Dermis blood vessel endothelial cell (primary cell): ENCODE data around the gene TLE6. TPM values are rescaled to one million over a fixed set of nuclear protein-coding genes. Genes with fewer than 3 reads are reported as not detected.
"Not testable (repeated sequence)": the region's sequence is repeated elsewhere in the genome, so short reads cannot be mapped to it uniquely, and the experiment has no call there.

Experiments used
- DNase-seq: peaks from one replicate; pipeline ENCODE4 v3.0.0; 2010
- total RNA-seq: library from RNA; depleted of rRNA; stranded (reverse); fragments of >200 nt; gene quantifications from 2 replicates; pipeline ENCODE4 v1.2.3, GENCODE V29; 2014

The TLE6 gene
- total RNA-seq, result 2.0 and 2.7 TPM in 2 replicates

DNA sequence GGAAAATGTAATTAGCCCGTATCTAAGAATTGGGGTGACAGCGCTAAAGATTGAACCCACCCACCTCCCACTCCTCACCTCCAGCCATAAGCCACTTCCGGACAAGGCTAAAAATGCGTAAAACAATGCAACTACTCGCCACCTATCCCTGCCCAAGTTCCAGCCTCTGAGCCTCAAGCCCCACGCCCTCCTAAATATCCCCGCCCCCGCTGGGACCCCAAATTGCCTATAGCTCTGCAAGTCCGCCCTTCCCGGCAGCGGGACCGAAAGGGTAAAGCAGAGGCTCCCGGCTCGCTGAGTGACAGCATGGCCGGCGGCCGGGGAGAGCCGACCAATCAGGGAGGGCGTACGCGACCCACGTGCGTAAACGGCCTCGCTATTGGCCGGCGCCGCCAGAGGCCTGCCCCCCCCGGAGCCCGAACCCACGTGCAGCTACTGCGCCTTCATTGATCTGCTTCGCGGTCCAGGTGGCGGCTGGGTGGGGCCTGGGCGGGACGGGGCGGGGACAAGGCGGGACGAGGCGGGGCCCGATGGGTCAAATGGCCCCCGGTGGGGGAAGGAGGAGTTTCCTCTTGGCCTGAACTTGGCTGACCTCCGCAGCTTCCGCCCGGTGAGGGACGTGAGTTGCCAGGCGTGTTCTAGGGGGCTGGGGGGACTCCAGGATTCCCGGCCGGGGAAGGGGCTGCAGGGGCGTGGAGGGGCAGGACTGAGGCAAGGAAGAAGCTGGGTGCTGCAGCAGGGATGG lies at the start of gene TLE6:
Gene TLE6 (plus strand): TSS at position 564 of the 745 bp plus-strand sequence. CDS start 670 bp downstream, outside the sequence.
- peak; percentile 97 for DNase-seq

DNA sequence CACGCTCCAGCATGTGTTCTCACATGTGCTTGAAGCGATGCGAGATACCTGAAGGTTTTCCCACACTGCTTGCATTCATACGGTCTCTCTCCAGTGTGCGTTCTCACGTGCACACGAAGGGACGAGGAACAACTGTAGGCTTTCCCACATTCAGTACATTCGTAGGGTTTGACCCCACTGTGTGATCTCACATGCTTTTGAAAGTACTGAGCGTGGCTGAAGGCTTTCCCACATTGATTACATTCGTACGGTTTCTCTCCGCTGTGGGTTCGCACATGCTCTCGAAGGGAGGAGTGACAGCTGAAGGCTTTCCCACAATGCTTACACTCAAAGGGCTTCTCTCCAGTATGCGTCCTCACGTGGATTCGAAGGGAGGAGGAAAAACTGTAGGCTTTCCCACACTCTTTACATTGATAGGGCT lies 43.9 kb upstream of the TLE6 start:
- DNase-seq, result no peak

GRCh38 chr19:2935863-2936262 lies 41.5 kb upstream of the TLE6 start:
- not testable (repeated sequence) for DNase-seq

GRCh38 chr19:2942928-2943640 lies 34.3 kb upstream of the TLE6 start:
- no peak for DNase-seq

DNA sequence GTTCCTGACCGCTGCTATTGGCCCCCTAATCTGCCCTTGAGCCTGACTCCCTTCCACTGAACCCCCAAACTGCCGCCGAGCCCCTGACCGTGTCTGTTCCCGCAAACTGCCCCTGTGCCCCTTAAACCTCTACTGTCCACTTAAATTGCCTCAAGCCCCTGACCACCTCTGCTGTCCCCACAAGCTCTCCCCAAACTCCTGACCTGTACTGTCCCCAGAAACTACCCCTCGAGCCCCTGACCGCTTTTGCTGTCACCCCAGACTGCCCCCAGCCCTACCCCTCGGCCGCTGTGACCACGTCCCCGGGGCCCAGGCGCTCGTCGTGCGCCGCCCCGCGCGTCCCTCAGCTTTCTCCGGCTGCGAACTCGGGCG lies 33.0 kb upstream of the TLE6 start:
- no peak for DNase-seq

GRCh38 chr19:2944775-2945574 lies 32.4 kb upstream of the TLE6 start, which contains the start of gene ZNF77:
ZNF77 (minus strand) TSS chr19:2944971; CDS start chr19:2944840, 131 bp downstream.
- peak; percentile 99 for DNase-seq

GRCh38 chr19:2945575-2946184 lies 31.7 kb upstream of the TLE6 start:
- no peak for DNase-seq

GRCh38 chr19:2949939-2950285 lies 27.5 kb upstream of the TLE6 start:
- DNase-seq, result peak; percentile 100

DNA sequence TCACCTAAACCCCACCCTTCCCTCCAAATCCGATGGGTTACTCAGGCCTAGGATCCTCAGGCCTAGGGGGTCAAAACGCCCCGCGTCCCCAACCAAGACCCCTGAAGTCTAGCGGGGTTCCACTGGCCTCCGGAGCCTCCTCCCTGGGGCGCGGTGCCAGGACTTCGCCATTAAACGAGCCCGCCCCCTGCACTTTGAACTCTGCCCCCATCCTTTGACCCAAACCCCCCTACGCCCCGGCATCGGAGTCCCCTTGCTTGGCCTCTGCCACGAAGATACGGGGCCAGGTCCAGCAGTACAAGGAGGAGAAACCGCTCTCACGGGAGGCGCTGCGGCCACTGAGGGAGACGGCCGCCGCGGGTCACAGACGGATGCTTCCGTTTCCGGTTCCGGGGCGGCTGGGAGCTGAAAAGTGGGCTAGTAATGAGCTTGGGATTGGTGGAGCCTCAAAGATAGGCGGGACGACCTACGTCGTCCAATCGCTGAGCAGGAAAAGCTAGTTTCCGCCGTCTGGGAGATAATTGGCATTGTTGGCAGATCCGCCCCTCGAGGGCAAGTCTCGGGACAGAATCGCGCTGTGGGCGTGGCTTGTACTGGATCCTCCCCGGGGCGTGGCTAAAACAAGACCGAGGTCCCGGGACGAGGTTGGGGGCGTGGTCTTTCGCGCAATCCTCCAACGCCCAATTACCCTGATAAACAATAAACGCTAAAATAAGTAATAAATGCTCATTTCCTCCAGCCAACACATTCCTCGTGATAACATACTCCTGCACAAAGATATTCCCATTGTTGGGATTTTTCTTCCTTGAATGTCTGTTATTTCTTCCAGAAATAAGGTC lies 26.9 kb upstream of the TLE6 start:
- peak; percentile 100 for DNase-seq

DNA sequence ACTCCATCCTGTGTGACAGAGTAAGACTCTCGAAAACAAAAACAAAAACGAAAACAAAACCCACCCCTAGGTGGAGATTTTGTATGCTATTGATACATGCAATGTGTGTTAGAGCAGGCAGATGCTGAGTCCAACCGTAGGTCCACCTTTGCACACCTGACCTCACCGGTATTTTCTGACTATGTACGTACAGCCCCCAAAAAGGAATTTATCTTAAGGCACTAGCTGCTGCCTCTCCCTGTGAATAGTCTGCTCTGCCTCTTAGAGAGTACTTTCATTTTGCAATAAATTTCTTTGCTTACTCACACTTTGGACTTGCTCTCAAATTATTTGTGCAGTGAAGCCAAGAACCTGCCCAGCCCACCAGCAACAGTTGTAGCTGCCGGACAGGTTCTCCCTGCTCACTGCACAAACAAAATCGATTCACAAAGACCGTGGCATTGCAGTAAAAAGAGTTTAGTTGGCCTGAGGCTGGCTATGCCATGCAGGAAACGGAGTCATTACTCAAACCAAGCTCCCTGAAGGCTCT lies 24.3 kb upstream of the TLE6 start:
- DNase-seq, result no peak

GRCh38 chr19:2957160-2957559 lies 20.2 kb upstream of the TLE6 start:
- DNase-seq, result no peak

DNA sequence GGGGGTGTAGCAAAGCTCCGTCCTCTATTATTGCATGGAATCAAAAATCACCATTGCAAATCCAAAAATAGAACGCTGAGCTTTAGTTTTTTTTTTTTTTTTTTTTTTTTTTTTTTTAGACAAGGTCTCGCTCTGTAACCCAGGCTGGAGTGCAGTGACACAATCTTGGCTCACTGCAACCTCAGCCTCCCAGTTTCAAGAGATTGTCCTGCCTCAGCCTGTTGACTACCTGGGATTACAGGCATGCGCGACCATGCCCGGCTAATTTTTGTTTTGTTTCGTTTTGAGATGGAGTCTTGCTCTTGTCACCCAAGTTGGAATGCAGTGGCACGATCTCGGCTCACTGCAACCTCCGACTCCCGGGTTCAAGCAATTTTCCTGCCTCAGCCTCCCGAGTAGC lies 17.2 kb upstream of the TLE6 start:
- DNase-seq, result no peak

DNA sequence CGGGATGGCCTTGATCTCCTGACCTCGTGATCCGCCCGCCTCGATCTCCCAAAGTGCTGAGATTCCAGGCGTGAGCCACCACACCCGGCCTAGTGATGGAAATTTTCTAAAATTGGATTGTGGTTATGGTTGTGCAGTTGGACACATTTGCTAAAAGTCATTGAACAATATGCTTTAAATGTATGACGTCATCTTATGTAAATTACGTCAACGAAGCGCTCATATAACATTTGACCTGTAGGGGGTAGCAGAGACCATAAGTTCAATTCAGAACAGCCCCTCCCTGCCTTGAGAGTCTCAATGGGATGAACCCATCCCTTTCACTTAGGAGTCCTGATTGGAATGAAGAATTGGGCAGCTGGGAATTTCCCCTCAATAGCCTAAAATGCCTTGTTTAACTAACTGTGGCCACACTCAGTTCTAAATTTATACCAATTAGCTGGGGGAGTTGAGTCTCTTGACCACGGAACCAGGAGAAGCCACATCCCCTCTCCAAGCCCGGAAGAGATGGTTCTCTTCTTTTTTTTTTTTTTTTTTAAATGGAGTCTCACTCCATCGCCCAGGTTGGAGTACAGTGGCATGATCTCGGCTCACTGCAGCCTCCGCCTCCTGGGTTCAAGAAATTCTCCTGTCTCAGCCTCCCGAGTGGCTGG lies 15.2 kb upstream of the TLE6 start:
- peak; percentile 87 for DNase-seq

GRCh38 chr19:2963122-2963521 lies 14.2 kb upstream of the TLE6 start:
- DNase-seq, result no peak

DNA sequence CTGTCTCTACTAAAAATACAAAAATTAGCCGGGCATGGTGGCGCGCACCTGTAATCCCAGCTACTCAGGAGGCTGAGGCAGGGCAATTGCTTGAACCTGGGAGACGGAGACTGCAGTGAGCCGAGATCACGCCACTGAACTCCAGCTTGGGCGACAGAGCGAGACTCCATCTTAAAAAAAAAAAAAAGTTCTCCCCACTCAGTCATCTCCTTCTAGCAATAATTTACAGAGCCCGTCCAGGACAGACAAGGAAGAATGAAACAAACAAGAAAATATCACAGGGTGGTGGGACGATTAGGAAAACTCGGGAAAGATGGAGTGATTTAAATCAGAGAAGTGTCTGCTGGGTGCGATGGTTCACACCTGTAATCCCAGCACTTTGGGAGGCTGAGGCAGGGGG lies 13.7 kb upstream of the TLE6 start:
- not testable (repeated sequence) for DNase-seq

DNA sequence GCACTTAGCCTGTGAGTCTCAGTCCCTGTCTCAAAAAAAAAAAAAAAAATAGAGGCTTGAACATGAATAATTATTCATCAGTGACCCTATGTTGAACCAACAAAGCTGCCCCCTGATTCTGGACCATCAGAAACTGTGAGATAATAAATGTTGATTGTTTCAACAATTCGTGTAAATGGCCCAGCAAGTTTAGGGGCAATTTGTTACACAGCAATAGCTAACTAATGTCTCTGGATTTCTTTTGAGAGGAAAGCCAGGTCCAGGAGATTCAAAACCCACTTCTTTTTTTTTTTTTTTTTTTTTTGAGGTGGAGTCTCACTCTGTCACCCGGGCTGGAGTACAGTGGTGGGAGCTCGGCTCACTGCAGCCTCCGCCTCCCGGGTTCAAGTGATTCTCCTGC lies 12.5 kb upstream of the TLE6 start:
- DNase-seq, result no peak

- DNase-seq, result no peak
Observed at GRCh38 chr19:2967972-2968371, 9.4 kb upstream of the TLE6 start.

DNA sequence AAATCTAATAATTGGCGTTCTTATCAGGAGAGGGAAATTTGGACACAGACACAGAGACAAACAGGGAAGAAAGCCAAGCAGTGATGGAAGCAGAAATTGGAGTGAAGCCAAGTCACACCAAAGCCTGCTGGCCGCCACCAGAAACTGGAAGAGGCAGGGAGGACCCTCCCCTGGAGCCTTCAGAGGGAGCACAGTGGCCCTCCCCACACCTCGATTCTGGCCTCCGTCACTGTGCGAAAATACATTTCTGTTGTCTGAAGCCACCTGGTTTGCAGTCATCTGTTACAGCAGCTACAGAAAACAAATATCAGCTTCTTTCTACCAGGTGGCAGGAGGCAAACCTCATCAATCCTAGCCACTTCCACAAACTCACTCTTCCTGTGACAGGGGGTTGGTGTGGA lies 8.3 kb upstream of the TLE6 start:
- DNase-seq, result peak; percentile 80

- DNase-seq, result no peak
Observed at GRCh38 chr19:2970201-2970835, 7.0 kb upstream of the TLE6 start.

DNA sequence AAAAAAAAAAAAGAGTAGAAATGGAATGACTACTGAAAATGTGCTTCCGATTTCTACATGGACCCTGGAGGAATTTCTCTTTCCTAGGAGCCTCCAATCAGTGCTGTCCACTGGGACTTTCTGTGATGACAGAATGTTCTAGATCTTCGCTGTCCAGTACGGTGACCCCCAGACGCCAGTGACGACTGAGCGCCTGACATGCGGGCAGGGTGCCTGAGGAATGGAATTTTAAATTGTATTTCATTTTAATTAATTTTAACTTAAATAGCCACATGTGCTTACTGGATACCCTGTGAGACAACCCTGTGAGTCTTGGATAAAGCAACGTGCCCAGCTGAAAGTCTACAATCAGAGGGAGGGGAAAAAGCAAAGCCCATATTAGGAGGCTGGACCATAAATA lies 4.1 kb upstream of the TLE6 start:
- no peak for DNase-seq
